ENCODE measurements around the gene USP21. TPM values are rescaled to one million over a fixed set of nuclear protein-coding genes. Genes with fewer than 3 reads are reported as not detected.
A peak's percentile ranks its signal among the peaks of the same experiment; 100 is the strongest.

Gene USP21
- total and polyA plus RNA-seq, 2 of the 13 experiments (the other 11 are each of a cell fraction or from before 2014, with no cell fraction given), result 10.1 to 33.1 TPM

- TF ChIP-seq TFDP2 (CRISPR knock-in tag; IDR thresholded peaks at IDR 0.05) (peak; percentile 70), KDM6A (CRISPR knock-in tag; IDR thresholded peaks at IDR 0.05; ENCODE audit: low read depth) (0 out of 2 replicates have a peak, but pooled peaks have one; percentile 35), ZFY (CRISPR knock-in tag; IDR thresholded peaks at IDR 0.05) (peak; percentile 77), ZHX1 (CRISPR knock-in tag; IDR thresholded peaks at IDR 0.05; ENCODE audit: low read depth) (peak; percentile 68; the same call in 1 of the 2 replicates), HMGXB3 (CRISPR knock-in tag; IDR thresholded peaks at IDR 0.05; ENCODE audit: borderline replicate concordance) (no peak), CBX2 (IDR thresholded peaks at IDR 0.05; ENCODE audit: low read depth, low read length) (no peak), CBX2 (CRISPR knock-in tag; IDR thresholded peaks at IDR 0.05; ENCODE audit: low read depth) (no peak), ZNF678 (CRISPR knock-in tag; IDR thresholded peaks at IDR 0.05) (0 out of 2 replicates have a peak, but pooled peaks have one; percentile 18), ZNF138 (CRISPR knock-in tag; IDR thresholded peaks at IDR 0.05; ENCODE audit: low read depth) (0 out of 2 replicates have a peak, but pooled peaks have one; percentile 53), SAP130 (CRISPR knock-in tag; IDR thresholded peaks at IDR 0.05; ENCODE audit: low read depth) (peak; percentile 90), AKAP8 (CRISPR knock-in tag; IDR thresholded peaks at IDR 0.05) (0 out of 2 replicates have a peak, but pooled peaks have one; percentile 59), HIVEP1 (CRISPR knock-in tag; IDR thresholded peaks at IDR 0.05) (peak; percentile 43; the same call in 1 of the 2 replicates), ZNF558 (CRISPR knock-in tag; IDR thresholded peaks at IDR 0.05; ENCODE audit: borderline replicate concordance) (peak; percentile 92; the same call in 1 of the 2 replicates), ZNF280B (CRISPR knock-in tag; IDR thresholded peaks at IDR 0.05; ENCODE audit: borderline replicate concordance) (peak; percentile 78), KLF15 (CRISPR knock-in tag; IDR thresholded peaks at IDR 0.05; ENCODE audit: borderline replicate concordance) (0 out of 2 replicates have a peak, but pooled peaks have one; percentile 86), ZNF577 (CRISPR knock-in tag; IDR thresholded peaks at IDR 0.05; ENCODE audit: borderline replicate concordance, low read depth) (0 out of 2 replicates have a peak, but pooled peaks have one; percentile 14), TARDBP (CRISPR knock-in tag; IDR thresholded peaks at IDR 0.05) (peak; percentile 57; the same call in 1 of the 2 replicates), RAD21 (CRISPR knock-in tag; IDR thresholded peaks at IDR 0.05) (peak; percentile 26; the same call in 1 of the 2 replicates)
These were observed 41.3 kb upstream of the USP21 start, which contains the start of the genes NIT1 and PFDN2 (continued) for GRCh38 chr1:161117759-161118581.
